GM21737 (cell line): ENCODE data around the gene PON2.
"Not testable (repeated sequence)": the region's sequence is repeated elsewhere in the genome, so short reads cannot be mapped to it uniquely, and the experiment has no call there.

Source experiments
- ATAC-seq: cut with Tn5 transposase; IDR thresholded peaks from one replicate; pipeline ENCODE4 v1.9.1; 2021; ENCODE audit warnings: mild to moderate bottlenecking, moderate library complexity; ENCODE audit not compliant: unreplicated experiment

Gene PON2

GRCh38 chr7:95434557-95435421 lies at the start of gene PON2:
PON2 (minus strand) TSS chr7:95435028; CDS start chr7:95434951, 77 bp downstream.
- peak; percentile 97 for ATAC-seq

GRCh38 chr7:95482424-95482823 lies 47.6 kb upstream of the PON2 start:
- no peak for ATAC-seq

DNA sequence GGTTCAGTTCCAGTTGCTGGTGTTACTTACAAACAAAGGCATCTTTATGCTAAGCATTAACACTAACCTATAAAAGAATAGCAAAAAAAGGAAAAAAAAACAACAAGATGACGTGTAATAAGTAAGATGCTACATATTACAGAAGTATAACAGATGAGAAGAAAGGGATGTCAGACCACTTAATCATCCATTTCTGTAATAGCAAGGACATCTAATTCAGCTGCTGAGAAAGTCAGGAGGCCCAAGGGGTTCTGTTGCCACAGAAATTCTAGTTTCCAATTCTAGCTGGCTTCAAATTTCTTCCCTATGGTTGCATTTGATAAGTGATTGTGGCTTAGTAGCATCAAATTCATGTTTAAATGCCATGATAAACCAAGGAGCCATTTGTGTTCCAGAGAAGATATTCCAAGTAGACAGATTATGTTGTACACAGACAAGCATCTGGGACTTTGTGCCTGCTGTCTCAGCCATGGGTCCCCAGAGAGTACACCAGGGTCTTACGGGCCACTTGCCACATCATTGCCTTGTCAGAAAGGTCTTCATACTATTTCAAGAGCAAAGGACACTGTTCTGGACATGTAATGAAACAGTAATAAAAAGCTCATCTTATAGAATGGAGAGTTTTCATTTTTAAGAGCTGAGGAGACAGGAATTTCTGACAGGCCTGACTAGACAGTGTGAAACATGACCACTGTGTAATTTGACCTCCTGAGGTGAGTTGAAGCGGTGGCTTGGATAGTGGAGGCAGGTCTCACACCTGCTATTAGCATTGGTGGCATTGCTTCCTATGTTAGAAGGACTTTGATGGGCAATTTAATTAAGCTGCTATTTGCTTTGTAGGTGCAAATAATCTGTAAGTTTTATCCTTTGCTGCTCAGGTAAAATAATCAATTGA lies 46.7 kb upstream of the PON2 start:
- ATAC-seq, result no peak

GRCh38 chr7:95479992-95480624 lies 45.3 kb upstream of the PON2 start:
- no peak for ATAC-seq

GRCh38 chr7:95478272-95479037 lies 43.6 kb upstream of the PON2 start:
- no peak for ATAC-seq

- ATAC-seq, result peak; percentile 57
Measured at GRCh38 chr7:95476904-95477594, 42.2 kb upstream of the PON2 start.

GRCh38 chr7:95476072-95476847 lies 41.4 kb upstream of the PON2 start:
- no peak for ATAC-seq

- ATAC-seq, result no peak
Measured at GRCh38 chr7:95473276-95473985, 38.6 kb upstream of the PON2 start.

DNA sequence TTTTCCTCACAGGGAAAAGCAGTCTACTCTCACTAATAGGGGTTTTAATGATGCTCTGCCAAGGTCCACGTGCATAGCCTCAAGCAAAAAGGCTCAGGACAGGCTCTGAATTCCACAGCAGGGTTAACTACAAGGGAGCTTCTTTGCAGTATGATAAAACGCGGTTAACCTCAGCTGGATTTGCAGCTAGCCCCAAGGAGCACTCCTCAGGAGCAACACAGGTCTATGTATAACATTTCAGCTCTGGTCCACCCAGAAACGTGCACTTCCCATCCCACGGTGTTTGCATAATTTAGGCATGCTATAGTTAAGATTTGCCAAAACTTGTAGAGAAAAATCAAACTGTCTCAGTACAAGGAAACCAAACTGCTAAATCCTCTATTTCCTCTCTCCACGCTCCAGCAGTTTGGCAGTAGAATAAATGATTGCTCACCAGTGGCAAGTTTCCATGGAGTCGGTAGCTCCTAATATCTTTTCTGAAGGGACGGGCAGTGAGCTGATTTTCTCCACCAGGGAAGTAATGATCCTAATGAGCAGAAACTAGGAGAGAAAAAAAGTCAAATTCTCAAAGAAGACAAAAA lies 37.8 kb upstream of the PON2 start:
- no peak for ATAC-seq

- ATAC-seq, result no peak
Measured at GRCh38 chr7:95471071-95471470, 36.2 kb upstream of the PON2 start.

DNA sequence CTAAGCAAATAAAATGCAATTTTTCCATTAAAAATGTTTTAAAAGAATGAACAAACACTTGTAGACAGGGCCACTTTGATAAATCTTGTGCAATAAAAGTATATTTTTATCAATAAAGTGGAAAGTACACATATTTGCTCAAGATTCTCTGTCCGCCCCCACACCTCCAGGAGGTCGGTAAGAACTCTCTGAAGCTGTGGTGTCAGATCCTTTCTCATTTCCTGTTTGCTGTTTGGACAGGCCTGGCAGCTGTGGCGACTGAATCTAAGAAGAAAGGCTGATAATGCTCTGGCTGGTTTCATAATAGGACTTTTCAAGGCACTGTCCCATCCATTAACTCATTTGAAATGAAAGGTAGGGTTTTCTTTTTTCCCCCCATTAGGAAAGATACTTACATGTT lies 35.6 kb upstream of the PON2 start:
- peak; percentile 93 for ATAC-seq

GRCh38 chr7:95469848-95470247 lies 35.0 kb upstream of the PON2 start:
- no peak for ATAC-seq

GRCh38 chr7:95469187-95469586 lies 34.4 kb upstream of the PON2 start:
- ATAC-seq, result no peak

GRCh38 chr7:95467912-95468607 lies 33.2 kb upstream of the PON2 start:
- no peak for ATAC-seq

DNA sequence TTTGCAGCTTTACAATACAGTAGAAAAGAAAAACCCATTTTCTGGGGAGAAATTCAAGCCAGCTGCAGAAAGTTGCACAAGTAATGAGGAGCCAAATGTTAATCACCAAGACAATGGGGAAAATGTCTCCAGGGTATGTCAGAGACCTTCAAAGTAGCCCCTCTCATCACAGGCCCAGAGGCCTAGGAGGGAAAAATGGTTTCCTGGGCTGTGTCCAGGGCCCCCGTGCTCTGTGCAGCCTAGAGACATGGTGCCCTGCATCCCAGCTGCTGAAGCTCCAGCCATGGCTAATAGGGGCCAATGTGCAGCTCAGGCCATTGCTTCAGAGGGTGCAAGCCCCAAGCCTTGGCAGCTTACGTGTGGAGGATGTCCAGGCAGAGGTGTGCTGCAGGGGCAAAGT lies 25.8 kb upstream of the PON2 start:
- not testable (repeated sequence) for ATAC-seq

DNA sequence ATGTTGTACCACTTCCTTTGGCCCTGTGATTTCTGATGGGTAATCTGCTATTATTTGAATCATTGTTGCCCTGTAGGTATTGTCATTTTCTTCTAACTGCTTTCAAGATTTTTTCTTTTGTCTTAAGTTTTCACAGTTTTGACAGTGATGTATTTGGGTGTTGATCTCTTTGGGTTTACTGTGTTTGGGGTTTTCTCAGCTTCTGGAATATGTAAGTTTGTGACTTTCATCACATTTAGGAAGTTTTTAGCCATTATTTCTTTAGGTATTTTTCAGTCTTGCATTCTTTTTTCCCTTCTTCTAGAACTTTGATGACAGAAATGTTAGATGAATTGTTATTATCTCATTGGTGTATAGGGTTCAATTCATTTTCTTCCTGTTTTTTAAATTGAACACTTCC lies 23.1 kb upstream of the PON2 start:
- no peak for ATAC-seq

DNA sequence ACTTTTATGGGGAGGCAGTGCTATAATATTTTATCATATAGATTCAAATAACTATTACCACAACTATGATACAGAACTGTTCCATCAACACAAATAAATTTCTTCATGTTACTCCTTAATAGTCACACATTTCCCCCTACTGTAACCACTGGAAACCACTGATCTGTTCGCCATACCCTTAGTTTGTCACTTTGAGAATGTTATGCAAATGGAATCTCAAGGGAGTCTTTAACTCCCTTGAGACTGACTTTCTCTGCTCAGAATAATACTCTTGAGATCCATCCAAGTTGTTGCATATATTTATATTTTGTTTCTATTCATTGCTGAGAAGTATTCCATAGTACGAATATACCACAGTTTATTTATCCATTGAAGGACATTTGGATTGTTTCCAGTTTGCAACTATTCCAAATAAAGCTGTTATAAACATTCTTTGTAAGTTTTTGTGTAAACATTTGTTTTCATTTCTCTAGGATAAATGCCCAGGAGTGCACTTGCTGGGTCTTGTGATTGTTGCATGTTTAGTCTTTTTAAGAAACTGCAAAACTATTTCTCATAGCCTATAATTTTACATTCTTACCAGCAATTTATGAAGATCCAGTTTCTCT lies 19.7 kb upstream of the PON2 start:
- peak; percentile 79 for ATAC-seq
